Large intestine (tissue), 3 donors: ENCODE data around the gene AGBL4. TPM values are rescaled to one million over a fixed set of nuclear protein-coding genes. Genes with fewer than 3 reads are reported as not detected.
"Not testable (repeated sequence)": the region's sequence is repeated elsewhere in the genome, so short reads cannot be mapped to it uniquely, and the experiment has no call there.

Experiments used
- DNase-seq, 2 donors: peaks; one replicate each; pipeline versions ENCODE4 v3.0.0 to v3.0.0-alpha.2; 2013
- H3K27ac ChIP-seq: one replicate; pipeline ENCODE4 v1.5.1; 2013; ENCODE audit warnings: low read length
- H3K27me3 ChIP-seq: 2 replicates; pipeline ENCODE4 v1.6.1; 2013; ENCODE audit warnings: low read length; ENCODE audit not compliant: control insufficient read depth, insufficient read depth
- H3K36me3 ChIP-seq: 2 replicates; pipeline ENCODE4 v1.6.1; 2013; ENCODE audit warnings: low read length; ENCODE audit not compliant: control insufficient read depth, insufficient read depth
- H3K4me1 ChIP-seq: one replicate; pipeline ENCODE4 v1.6.1; 2013; ENCODE audit warnings: low read length; ENCODE audit not compliant: control insufficient read depth, insufficient read depth
- H3K4me3 ChIP-seq: one replicate; pipeline ENCODE4 v1.5.1; 2013; ENCODE audit warnings: low read length
- H3K9me3 ChIP-seq: one replicate; pipeline ENCODE4 v1.6.1; 2013; ENCODE audit warnings: mild to moderate bottlenecking, low read depth, low read length, moderate library complexity; ENCODE audit not compliant: control insufficient read depth
- WGBS: methylation state at CpG from one replicate; pipeline ENCODE4 v1.1.5; 2013; ENCODE audit warnings: low lambda C conversion rate; ENCODE audit not compliant: insufficient coverage; 5-methylcytosine and 5-hydroxymethylcytosine counted together
- polyA plus RNA-seq: library from polyadenylated mRNA; unstranded; fragments of 120-200 nt; gene quantifications from one replicate; pipeline ENCODE4 v1.2.1, GENCODE V29; 2013

The AGBL4 gene
- polyA plus RNA-seq, 1 donor: 0.28 TPM

- no peak overlapping the region for H3K27ac ChIP-seq
- no peaks in the 10 kb centered on the region for H3K27me3 ChIP-seq
- no peak overlapping the region for H3K4me3 ChIP-seq
- 100% methylated on average over 1 of the region's 2 CpGs for WGBS
- no peaks in the 10 kb centered on the region for H3K4me1 ChIP-seq
- H3K9me3 ChIP-seq: no peaks in the 10 kb centered on the region
- DNase-seq: no peak
- no peaks in the 10 kb centered on the region for H3K36me3 ChIP-seq
These were observed 699.7 kb downstream of the AGBL4 start for GRCh38 chr1:49323925-49324540.

- not testable (repeated sequence) for H3K27me3 ChIP-seq, H3K27ac ChIP-seq, H3K4me1 ChIP-seq, H3K9me3 ChIP-seq, H3K4me3 ChIP-seq, H3K36me3 ChIP-seq, DNase-seq
- WGBS: no CpG with 5 or more reads among the region's 2 CpGs
These were observed 703.3 kb downstream of the AGBL4 start for GRCh38 chr1:49320493-49320892.

GRCh38 chr1:49319426-49319963, 704.3 kb downstream of the AGBL4 start:
- DNase-seq: no peak
- Histone ChIP-seq H3K9me3 (no peaks in the 10 kb centered on the region), H3K4me1 (no peaks in the 10 kb centered on the region), H3K27me3 (no peaks in the 10 kb centered on the region), H3K27ac (no peak overlapping the region), H3K36me3 (no peaks in the 10 kb centered on the region), H3K4me3 (no peak overlapping the region)

DNA sequence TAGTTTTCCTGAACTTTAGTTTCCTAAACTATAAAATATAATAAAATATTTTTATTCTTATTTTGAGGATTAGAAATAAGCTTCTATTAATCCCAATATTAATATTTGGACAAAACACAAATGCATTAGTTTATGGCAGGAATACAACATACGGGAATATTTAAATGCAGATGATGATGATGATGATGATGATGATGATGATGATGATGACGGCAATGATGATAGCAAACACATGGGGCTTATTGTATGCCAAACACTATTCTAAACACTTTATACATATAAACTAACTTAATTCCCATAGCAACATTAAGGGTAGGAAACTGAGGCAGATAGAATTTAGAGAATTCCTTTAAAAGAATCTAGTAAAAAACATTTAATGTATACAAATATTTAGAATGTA, 705.5 kb downstream of the AGBL4 start:
- DNase-seq: no peak
- Histone ChIP-seq H3K4me3 (no peak overlapping the region), H3K4me1 (no peaks in the 10 kb centered on the region), H3K9me3 (no peaks in the 10 kb centered on the region), H3K36me3 (no peaks in the 10 kb centered on the region), H3K27ac (no peak overlapping the region), H3K27me3 (no peaks in the 10 kb centered on the region)
- WGBS: no CpG with 5 or more reads among the region's 2 CpGs

DNA sequence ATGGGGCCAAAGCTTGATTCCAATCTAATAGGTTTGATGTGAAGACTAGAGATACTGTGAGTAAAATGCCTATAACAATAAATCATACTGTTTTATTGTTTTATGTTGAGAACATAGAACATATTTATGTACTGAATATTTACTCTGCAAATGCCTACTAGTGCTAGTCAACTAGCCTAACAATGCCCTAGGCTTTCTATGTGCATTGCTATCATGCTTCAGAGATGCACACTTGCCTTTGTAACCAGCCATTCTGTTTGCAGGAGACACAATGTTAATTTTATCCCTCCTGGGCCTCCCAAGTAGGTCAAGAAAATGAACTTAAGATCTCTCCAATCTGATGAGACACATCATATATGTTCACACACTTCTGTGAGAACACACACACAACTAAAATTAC, 716.3 kb downstream of the AGBL4 start:
- Histone ChIP-seq H3K4me1 (no peaks in the 10 kb centered on the region), H3K9me3 (no peaks in the 10 kb centered on the region), H3K4me3 (no peak overlapping the region)

DNA sequence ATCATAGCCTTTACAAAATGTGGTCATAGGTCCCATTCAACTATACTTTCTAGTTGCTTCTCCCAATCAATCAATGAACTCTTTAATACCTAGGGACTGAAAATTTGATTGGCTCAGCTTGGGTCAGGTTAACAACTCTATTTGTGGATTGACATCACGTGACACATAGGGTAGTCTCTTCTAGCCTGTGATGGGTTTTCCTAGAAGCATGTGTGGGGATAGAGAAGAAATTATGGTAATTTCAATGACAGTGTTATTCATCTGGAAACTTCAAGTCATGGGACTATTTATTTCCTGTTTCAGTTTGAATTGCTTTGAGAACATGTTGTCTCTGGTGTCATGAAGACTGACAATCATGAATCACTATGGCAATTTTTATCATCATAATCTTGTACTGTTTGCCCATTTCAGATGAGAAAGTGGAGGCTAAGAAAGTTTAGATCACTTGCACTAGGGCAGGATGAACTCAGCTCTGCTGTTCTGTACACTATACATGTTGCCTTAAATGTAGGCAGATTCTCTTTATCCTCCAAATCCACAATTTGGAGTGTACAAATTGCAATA, 717.2 kb downstream of the AGBL4 start:
- no peaks in the 10 kb centered on the region for H3K27me3 ChIP-seq
- no peaks in the 10 kb centered on the region for H3K4me1 ChIP-seq
- DNase-seq: no peak
- no CpG with 5 or more reads among the region's 1 CpG for WGBS
- no peak overlapping the region for H3K4me3 ChIP-seq
- no peak overlapping the region for H3K27ac ChIP-seq
- no peaks in the 10 kb centered on the region for H3K36me3 ChIP-seq
- no peaks in the 10 kb centered on the region for H3K9me3 ChIP-seq

More for the DNA sequence above, 716.3 kb downstream of the AGBL4 start:
- no peak overlapping the region for H3K27ac ChIP-seq
- H3K36me3 ChIP-seq: no peaks in the 10 kb centered on the region
- DNase-seq: no peak
- no peaks in the 10 kb centered on the region for H3K27me3 ChIP-seq

DNA sequence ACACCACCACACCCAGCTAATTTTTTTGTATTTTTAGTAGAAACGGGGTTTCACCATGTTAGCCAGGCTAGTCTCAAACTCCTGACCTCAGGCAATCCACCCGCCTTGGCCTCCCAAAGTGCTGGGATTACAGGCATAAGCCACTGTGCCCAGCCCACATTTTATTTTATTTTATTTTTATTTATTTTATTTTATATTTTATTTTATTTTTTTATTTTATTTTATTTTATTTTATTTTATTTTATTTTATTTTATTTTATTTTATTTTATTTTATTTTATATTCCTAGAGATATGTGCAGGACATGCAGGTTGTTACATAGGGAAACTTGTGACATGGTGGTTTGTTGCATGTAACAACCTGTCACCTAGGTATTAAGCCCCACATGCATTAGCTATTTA, 721.4 kb downstream of the AGBL4 start:
- WGBS: no CpG with 5 or more reads among the region's 2 CpGs
- not testable (repeated sequence) for H3K36me3 ChIP-seq

DNA sequence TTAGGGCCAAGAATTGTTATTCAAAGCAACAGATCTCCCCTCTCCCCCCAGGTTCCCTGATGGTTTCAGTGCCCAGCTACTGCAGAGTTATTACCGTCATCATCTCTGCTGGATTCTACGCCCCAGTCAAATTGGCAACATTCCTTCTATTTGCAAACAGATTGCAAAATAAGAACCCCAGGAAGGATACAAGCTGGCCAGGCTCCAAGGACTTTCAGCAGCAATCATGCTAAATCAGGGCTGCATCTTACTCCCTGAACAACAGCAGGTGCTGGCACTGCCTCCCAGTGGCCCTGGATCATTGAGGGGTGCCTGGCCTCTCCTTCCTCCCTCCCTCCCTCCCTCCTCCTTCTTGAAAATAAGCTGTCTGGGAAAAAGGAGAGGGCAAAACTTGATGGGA, 725.5 kb downstream of the AGBL4 start:
- DNase-seq: no peak
- no peak overlapping the region for H3K27ac ChIP-seq
- H3K4me3 ChIP-seq: no peak overlapping the region
- no peaks in the 10 kb centered on the region for H3K4me1 ChIP-seq
- no peaks in the 10 kb centered on the region for H3K9me3 ChIP-seq
- H3K27me3 ChIP-seq: no peaks in the 10 kb centered on the region
- WGBS: no CpG with 5 or more reads among the region's 2 CpGs
- H3K36me3 ChIP-seq: no peaks in the 10 kb centered on the region

More for the DNA sequence above, 721.4 kb downstream of the AGBL4 start:
- H3K27ac ChIP-seq, H3K9me3 ChIP-seq, H3K27me3 ChIP-seq, DNase-seq, H3K4me3 ChIP-seq, H3K4me1 ChIP-seq: not testable (repeated sequence)

- no CpG with 5 or more reads among the region's 4 CpGs for WGBS
These were observed 726.0 kb downstream of the AGBL4 start for GRCh38 chr1:49297783-49298182.

DNA sequence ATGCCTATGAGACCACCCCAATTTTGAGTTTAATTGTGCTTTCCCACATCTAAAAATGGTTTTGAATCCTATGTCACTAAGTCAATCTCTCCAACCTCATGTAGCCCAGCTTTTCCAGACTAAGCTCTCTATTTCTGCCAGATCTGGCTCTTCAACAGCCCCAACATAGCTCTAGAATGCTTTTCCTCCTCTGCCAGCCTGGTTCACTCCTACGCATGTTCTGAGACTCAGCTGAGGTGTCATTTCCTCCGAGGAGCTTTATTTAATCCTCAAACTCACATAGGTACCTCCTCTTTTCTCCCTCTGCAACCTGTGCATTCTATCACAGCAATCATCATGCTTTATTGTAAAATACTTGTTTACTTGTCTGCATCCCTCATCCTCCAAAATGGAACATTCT, 729.2 kb downstream of the AGBL4 start:
- WGBS: 100% methylated on average over 1 of the region's 2 CpGs
- DNase-seq: no peak
- Histone ChIP-seq H3K27ac (no peak overlapping the region), H3K4me1 (no peaks in the 10 kb centered on the region), H3K9me3 (peaks cover 11% of the 10 kb centered on the region), H3K4me3 (no peak overlapping the region), H3K27me3 (no peaks in the 10 kb centered on the region), H3K36me3 (no peaks in the 10 kb centered on the region)

More at GRCh38 chr1:49297783-49298182, 726.0 kb downstream of the AGBL4 start:
- no peak for DNase-seq
- Histone ChIP-seq H3K4me1 (no peaks in the 10 kb centered on the region), H3K27ac (no peak overlapping the region), H3K27me3 (no peaks in the 10 kb centered on the region), H3K36me3 (no peaks in the 10 kb centered on the region), H3K4me3 (no peak overlapping the region), H3K9me3 (peaks cover 2% of the 10 kb centered on the region)

DNA sequence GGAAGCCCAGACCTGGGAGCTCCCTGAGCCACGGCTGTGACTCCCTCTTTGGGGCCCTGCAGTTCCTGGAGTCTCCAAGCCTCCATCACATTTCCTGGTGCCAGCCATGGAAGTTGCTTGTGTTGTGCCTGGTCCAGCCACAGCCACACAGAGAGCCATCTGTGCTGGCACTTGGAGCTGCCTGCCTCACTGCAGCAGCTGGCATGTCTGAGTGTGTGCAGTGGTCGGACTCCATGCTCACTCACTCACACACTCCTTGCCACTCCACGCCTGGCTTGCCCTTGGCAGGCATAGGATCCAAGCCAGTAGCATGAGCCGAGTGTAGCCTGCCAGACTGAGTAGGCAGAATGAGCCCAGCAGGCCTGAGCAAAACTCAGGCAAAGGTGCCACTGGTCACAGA, 730.7 kb downstream of the AGBL4 start:
- Histone ChIP-seq H3K4me3 (no peak overlapping the region), H3K27me3 (no peaks in the 10 kb centered on the region), H3K9me3 (peaks cover 11% of the 10 kb centered on the region), H3K27ac (no peak overlapping the region), H3K36me3 (no peaks in the 10 kb centered on the region), H3K4me1 (no peaks in the 10 kb centered on the region)
- DNase-seq: no peak
- WGBS: no CpG with 5 or more reads among the region's 4 CpGs
